Ishikawa (cell line): ENCODE measurements around the gene SNTA1.

ENCODE experiments used
- CEBPB ChIP-seq: IDR thresholded peaks from 2 replicates; pipeline ENCODE4 v1.6.1; 2012
- CREB1 ChIP-seq: IDR thresholded peaks from 2 replicates; pipeline ENCODE4 v1.6.1; 2012; ENCODE audit warnings: low read depth
- EGR1 ChIP-seq: IDR thresholded peaks from 2 replicates; pipeline ENCODE4 v1.6.1; 2012
- EP300 ChIP-seq: IDR thresholded peaks from 2 replicates; pipeline ENCODE4 v1.6.1; 2012; ENCODE audit warnings: borderline replicate concordance
- FOXM1 ChIP-seq: IDR thresholded peaks from 2 replicates; pipeline ENCODE4 v1.6.1; 2012; ENCODE audit warnings: low read depth, borderline replicate concordance
- RAD21 ChIP-seq: IDR thresholded peaks from 2 replicates; pipeline ENCODE4 v1.6.1; 2012; ENCODE audit warnings: low read depth
- TAF1 ChIP-seq: IDR thresholded peaks from 2 replicates; pipeline ENCODE4 v1.6.1; 2012; ENCODE audit warnings: low read depth, mild to moderate bottlenecking
- TEAD4 ChIP-seq: IDR thresholded peaks from 2 replicates; pipeline ENCODE4 v1.6.1; 2012
- YY1 ChIP-seq: IDR thresholded peaks from 2 replicates; pipeline ENCODE4 v1.6.1; 2012; ENCODE audit warnings: low read depth
- ZBTB7A ChIP-seq: IDR thresholded peaks from 2 replicates; pipeline ENCODE4 v1.6.1; 2012; ENCODE audit warnings: low read depth
- TF ChIP-seq, protein P1 (sequence below): IDR thresholded peaks from 2 replicates; pipeline ENCODE4 v1.6.1; 2012; ENCODE audit warnings: low read depth, mild to moderate bottlenecking
- TF ChIP-seq, protein P2 (sequence below): IDR thresholded peaks from 2 replicates; pipeline ENCODE4 v1.6.1; 2012

DNA sequence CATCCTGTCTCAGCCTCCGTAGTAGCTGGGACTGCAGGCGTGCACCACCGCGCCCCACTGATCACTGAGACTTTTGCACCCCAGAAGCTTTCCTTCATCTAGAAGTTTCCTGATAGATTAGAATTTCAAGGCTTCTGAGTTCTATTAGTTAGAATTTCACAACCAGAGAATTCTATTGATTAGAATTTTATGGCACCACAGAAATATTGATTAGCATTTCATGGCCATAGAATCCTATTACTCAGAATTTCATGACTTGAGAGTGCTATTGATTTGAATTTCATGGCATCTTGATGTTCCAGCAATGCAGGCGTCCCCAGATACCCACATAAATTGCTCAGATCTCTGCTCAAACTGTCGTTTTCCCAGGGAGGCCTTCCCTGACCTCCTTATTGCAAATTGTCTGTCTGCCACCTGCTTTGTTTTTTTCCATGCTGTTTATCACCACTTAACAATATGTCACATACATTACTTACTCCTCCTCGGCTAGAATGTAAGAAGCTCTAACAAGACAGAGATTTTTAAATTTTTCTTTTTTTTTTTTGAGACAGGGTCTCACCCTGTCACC is 29.4 kb upstream of the SNTA1 start:
- no peak for TF ChIP-seq YY1
- TF ChIP-seq EGR1: no peak
- TF ChIP-seq FOXM1: no peak
- no peak for TF ChIP-seq TEAD4
- TF ChIP-seq RAD21: no peak
- no peak for TF ChIP-seq TAF1
- no peak for TF ChIP-seq EP300
- no peak for TF ChIP-seq CREB1
- TF ChIP-seq ZBTB7A: no peak
- TF ChIP-seq, protein P1, sequence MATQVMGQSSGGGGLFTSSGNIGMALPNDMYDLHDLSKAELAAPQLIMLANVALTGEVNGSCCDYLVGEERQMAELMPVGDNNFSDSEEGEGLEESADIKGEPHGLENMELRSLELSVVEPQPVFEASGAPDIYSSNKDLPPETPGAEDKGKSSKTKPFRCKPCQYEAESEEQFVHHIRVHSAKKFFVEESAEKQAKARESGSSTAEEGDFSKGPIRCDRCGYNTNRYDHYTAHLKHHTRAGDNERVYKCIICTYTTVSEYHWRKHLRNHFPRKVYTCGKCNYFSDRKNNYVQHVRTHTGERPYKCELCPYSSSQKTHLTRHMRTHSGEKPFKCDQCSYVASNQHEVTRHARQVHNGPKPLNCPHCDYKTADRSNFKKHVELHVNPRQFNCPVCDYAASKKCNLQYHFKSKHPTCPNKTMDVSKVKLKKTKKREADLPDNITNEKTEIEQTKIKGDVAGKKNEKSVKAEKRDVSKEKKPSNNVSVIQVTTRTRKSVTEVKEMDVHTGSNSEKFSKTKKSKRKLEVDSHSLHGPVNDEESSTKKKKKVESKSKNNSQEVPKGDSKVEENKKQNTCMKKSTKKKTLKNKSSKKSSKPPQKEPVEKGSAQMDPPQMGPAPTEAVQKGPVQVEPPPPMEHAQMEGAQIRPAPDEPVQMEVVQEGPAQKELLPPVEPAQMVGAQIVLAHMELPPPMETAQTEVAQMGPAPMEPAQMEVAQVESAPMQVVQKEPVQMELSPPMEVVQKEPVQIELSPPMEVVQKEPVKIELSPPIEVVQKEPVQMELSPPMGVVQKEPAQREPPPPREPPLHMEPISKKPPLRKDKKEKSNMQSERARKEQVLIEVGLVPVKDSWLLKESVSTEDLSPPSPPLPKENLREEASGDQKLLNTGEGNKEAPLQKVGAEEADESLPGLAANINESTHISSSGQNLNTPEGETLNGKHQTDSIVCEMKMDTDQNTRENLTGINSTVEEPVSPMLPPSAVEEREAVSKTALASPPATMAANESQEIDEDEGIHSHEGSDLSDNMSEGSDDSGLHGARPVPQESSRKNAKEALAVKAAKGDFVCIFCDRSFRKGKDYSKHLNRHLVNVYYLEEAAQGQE: no peak
- TF ChIP-seq, protein P2, sequence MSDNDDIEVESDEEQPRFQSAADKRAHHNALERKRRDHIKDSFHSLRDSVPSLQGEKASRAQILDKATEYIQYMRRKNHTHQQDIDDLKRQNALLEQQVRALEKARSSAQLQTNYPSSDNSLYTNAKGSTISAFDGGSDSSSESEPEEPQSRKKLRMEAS: no peak
- no peak for TF ChIP-seq CEBPB
